LNCaP clone FGC (cell line): ENCODE measurements around the gene MS4A7.
A peak's percentile ranks its signal among the peaks of the same experiment; 100 is the strongest.

ENCODE experiments used
- DNase-seq: peaks from one replicate; pipeline ENCODE4 v3.0.0-alpha.2; 2011; ENCODE audit warnings: low read depth
- H3K4me3 ChIP-seq: 2 replicates; pipeline ENCODE4 v1.5.1; 2011; ENCODE audit warnings: mild to moderate bottlenecking, low read depth, low read length, control low read depth
- TF ChIP-seq, protein P1 (sequence below): IDR thresholded peaks from 2 replicates; pipeline ENCODE4 v1.5.1; 2012; ENCODE audit warnings: mild to moderate bottlenecking; ENCODE audit not compliant: control insufficient read depth, insufficient read depth; ENCODE audit errors: extremely low read depth

MS4A7 gene, protein sequence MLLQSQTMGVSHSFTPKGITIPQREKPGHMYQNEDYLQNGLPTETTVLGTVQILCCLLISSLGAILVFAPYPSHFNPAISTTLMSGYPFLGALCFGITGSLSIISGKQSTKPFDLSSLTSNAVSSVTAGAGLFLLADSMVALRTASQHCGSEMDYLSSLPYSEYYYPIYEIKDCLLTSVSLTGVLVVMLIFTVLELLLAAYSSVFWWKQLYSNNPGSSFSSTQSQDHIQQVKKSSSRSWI

DNA sequence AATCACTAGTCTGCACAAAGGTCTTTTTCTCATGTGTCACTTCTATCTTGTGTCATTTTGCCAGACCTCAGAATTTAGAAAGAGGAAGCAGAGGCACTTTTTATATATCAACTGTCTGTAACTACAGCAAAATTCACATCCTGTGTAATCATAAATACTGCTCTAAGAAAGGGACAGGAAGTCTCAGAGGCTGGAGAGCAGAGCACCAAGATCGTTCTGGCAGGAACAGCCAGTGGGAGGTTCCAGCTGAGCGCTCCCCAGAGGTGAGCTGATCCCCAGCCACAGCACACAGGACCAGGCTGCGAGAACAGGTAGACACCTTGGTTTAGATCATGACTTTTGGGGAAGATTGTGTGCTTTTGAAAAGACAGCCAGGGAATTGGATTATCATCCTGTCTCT, at the start of gene MS4A7:
Gene MS4A7 (plus strand): TSS at position 179 of the 400 bp plus-strand sequence. CDS start 4,610 bp downstream, outside the sequence.
- no peak for DNase-seq
- TF ChIP-seq, protein P1, sequence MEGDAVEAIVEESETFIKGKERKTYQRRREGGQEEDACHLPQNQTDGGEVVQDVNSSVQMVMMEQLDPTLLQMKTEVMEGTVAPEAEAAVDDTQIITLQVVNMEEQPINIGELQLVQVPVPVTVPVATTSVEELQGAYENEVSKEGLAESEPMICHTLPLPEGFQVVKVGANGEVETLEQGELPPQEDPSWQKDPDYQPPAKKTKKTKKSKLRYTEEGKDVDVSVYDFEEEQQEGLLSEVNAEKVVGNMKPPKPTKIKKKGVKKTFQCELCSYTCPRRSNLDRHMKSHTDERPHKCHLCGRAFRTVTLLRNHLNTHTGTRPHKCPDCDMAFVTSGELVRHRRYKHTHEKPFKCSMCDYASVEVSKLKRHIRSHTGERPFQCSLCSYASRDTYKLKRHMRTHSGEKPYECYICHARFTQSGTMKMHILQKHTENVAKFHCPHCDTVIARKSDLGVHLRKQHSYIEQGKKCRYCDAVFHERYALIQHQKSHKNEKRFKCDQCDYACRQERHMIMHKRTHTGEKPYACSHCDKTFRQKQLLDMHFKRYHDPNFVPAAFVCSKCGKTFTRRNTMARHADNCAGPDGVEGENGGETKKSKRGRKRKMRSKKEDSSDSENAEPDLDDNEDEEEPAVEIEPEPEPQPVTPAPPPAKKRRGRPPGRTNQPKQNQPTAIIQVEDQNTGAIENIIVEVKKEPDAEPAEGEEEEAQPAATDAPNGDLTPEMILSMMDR, result no peak
- no peak within 1 kb of the TSS for H3K4me3 ChIP-seq

- no peak overlapping the region for H3K4me3 ChIP-seq
- TF ChIP-seq, protein P1, result no peak
- no peak for DNase-seq
Observed at GRCh38 chr11:60332846-60333245, 45.5 kb upstream of the MS4A7 start.

- peak; percentile 15 for DNase-seq
- TF ChIP-seq, protein P1, result peak; percentile 69
- H3K4me3 ChIP-seq, result no peak overlapping the region
Observed at GRCh38 chr11:60334005-60334620, 44.2 kb upstream of the MS4A7 start.

- TF ChIP-seq, protein P1, result no peak
- no peak overlapping the region for H3K4me3 ChIP-seq
- DNase-seq, result no peak
Observed at GRCh38 chr11:60336767-60337391, 41.5 kb upstream of the MS4A7 start.

DNA sequence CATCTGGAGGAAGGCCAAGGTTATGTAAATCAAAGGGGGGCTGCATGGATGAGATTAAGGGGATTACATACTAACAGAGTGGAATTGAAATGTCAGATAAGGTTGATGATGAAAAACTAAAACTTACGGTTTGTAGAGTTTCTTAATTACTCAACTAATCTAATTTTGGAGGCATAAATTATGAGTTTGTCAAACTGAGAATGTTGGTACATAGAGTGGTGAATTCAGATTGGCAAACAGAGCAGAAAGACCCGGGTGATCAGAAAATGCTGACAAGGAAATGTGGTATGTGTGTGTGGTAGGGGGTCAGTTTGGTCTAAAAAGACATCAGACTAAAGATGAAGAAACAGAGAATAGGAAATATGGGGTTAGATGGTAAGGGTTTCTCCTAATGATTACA, 40.3 kb upstream of the MS4A7 start:
- no peak overlapping the region for H3K4me3 ChIP-seq
- TF ChIP-seq, protein P1, result no peak
- DNase-seq, result no peak

- DNase-seq, result no peak
- TF ChIP-seq, protein P1, result no peak
- no peak overlapping the region for H3K4me3 ChIP-seq
Observed at GRCh38 chr11:60339356-60339755, 39.0 kb upstream of the MS4A7 start.
